ENCODE data around the gene MRPS9. TPM values are rescaled to one million over a fixed set of nuclear protein-coding genes. Genes with fewer than 3 reads are reported as not detected.

The MRPS9 gene
- total and polyA plus RNA-seq, 2 experiments from 2014 or later = 64.7 to 78.9 TPM

- Mint-ChIP-seq H3K9me3 (no peaks in the 10 kb centered on the region), H3K4me3 (no peak overlapping the region), H3K27me3 (ENCODE audit: insufficient read depth, low read depth, poor library complexity) (peaks cover 20% of the 10 kb centered on the region), H3K27ac (no peak overlapping the region), H3K36me3 (ENCODE audit: low read depth) (no peaks in the 10 kb centered on the region), H3K4me1 (peaks cover 7% of the 10 kb centered on the region)
- H3K9me2 ChIP-seq (ENCODE audit: insufficient read depth) = no peaks in the 10 kb centered on the region
- TF ChIP-seq, protein P1, sequence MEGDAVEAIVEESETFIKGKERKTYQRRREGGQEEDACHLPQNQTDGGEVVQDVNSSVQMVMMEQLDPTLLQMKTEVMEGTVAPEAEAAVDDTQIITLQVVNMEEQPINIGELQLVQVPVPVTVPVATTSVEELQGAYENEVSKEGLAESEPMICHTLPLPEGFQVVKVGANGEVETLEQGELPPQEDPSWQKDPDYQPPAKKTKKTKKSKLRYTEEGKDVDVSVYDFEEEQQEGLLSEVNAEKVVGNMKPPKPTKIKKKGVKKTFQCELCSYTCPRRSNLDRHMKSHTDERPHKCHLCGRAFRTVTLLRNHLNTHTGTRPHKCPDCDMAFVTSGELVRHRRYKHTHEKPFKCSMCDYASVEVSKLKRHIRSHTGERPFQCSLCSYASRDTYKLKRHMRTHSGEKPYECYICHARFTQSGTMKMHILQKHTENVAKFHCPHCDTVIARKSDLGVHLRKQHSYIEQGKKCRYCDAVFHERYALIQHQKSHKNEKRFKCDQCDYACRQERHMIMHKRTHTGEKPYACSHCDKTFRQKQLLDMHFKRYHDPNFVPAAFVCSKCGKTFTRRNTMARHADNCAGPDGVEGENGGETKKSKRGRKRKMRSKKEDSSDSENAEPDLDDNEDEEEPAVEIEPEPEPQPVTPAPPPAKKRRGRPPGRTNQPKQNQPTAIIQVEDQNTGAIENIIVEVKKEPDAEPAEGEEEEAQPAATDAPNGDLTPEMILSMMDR (conservative IDR thresholded peaks at IDR 0.05; ENCODE audit: low read depth in 2 of 2) = peak in 1 of 2 experiments; percentile 20; a peak in 1 of 4 replicates
- TF ChIP-seq EZH2 (IDR thresholded peaks at IDR 0.05; ENCODE audit: low read depth, unreplicated experiment) (no peak), CREB1 (CRISPR knock-in tag; IDR thresholded peaks at IDR 0.05; ENCODE audit: low read depth) (no peak), JUNB (IDR thresholded peaks at IDR 0.05; ENCODE audit: unreplicated experiment) (no peak)
- TF ChIP-seq, protein P2, sequence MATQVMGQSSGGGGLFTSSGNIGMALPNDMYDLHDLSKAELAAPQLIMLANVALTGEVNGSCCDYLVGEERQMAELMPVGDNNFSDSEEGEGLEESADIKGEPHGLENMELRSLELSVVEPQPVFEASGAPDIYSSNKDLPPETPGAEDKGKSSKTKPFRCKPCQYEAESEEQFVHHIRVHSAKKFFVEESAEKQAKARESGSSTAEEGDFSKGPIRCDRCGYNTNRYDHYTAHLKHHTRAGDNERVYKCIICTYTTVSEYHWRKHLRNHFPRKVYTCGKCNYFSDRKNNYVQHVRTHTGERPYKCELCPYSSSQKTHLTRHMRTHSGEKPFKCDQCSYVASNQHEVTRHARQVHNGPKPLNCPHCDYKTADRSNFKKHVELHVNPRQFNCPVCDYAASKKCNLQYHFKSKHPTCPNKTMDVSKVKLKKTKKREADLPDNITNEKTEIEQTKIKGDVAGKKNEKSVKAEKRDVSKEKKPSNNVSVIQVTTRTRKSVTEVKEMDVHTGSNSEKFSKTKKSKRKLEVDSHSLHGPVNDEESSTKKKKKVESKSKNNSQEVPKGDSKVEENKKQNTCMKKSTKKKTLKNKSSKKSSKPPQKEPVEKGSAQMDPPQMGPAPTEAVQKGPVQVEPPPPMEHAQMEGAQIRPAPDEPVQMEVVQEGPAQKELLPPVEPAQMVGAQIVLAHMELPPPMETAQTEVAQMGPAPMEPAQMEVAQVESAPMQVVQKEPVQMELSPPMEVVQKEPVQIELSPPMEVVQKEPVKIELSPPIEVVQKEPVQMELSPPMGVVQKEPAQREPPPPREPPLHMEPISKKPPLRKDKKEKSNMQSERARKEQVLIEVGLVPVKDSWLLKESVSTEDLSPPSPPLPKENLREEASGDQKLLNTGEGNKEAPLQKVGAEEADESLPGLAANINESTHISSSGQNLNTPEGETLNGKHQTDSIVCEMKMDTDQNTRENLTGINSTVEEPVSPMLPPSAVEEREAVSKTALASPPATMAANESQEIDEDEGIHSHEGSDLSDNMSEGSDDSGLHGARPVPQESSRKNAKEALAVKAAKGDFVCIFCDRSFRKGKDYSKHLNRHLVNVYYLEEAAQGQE (IDR thresholded peaks at IDR 0.05; ENCODE audit: unreplicated experiment) = no peak
- peaks cover 7% of the 10 kb centered on the region; the same call in 1 of the 2 replicates for H3K4me1 ChIP-seq (ENCODE audit: insufficient read depth)
- 0 out of 2 replicates have a peak, but pooled peaks cover 4% of the 10 kb centered on the region for H3K79me2 ChIP-seq (replicated peaks; ENCODE audit: insufficient read depth)
- peaks cover 6% of the 10 kb centered on the region; the same call in 1 of the 2 replicates for H3K27me3 ChIP-seq (ENCODE audit: insufficient read depth)
- ATAC-seq (peak; percentile 28), DNase-seq (ENCODE audit: low spot score) (peak; percentile 12)
- H3K36me3 ChIP-seq (ENCODE audit: insufficient read depth) = no peaks in the 10 kb centered on the region
- H3K27ac ChIP-seq (ENCODE audit: low read depth) = no peak overlapping the region
- H3K4me3 ChIP-seq = no peak overlapping the region
- no peak overlapping the region for H2AFZ ChIP-seq
- H3F3A ChIP-seq (replicated peaks; ENCODE audit: low read depth) = no peaks in the 10 kb centered on the region
- H3K4me2 ChIP-seq = no peak overlapping the region
- H4K20me1 ChIP-seq (replicated peaks; ENCODE audit: insufficient read depth) = no peaks in the 10 kb centered on the region; the same call in 1 of the 2 replicates
Observed at GRCh38 chr2:105142239-105142638, 104.4 kb downstream of the MRPS9 start.

DNA sequence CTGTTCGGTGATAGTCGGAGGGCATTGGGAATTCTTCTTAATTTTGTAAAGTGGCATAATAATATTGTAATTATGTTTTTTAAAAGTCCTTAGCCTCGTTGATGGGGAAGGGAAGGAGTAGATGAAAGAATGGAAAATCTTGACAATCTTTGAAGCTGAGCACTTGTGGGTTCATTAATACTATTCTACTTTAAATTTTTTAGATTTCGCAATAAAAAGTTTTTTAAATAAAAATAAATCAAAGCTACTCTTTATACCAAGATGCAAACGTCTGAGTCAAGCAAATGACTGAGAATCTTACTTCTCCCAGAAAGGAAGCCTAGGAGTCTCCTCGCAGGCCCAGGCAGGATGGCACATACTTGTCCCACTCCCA, 105.2 kb downstream of the MRPS9 start:
- peaks cover 23% of the 10 kb centered on the region for H3K27me3 Mint-ChIP-seq (ENCODE audit: insufficient read depth, low read depth, poor library complexity)
- no peaks in the 10 kb centered on the region for H3K9me3 Mint-ChIP-seq
- H3K79me2 ChIP-seq (replicated peaks; ENCODE audit: insufficient read depth) = 0 out of 2 replicates have a peak, but pooled peaks cover 4% of the 10 kb centered on the region
- peaks cover 15% of the 10 kb centered on the region for H3K4me1 Mint-ChIP-seq
- peak overlapping the region; percentile 93 for H3K4me3 Mint-ChIP-seq
- H3K4me2 ChIP-seq = peak overlapping the region; percentile 78
- H3K4me1 ChIP-seq (ENCODE audit: insufficient read depth) = peaks cover 7% of the 10 kb centered on the region; the same call in 1 of the 2 replicates
- H3K27ac ChIP-seq (ENCODE audit: low read depth) = no peak overlapping the region
- peak overlapping the region; percentile 82 for H3K4me3 ChIP-seq
- H3K36me3 ChIP-seq (ENCODE audit: insufficient read depth) = no peaks in the 10 kb centered on the region
- no peaks in the 10 kb centered on the region; the same call in 1 of the 2 replicates for H4K20me1 ChIP-seq (replicated peaks; ENCODE audit: insufficient read depth)
- H3K36me3 Mint-ChIP-seq (ENCODE audit: low read depth) = no peaks in the 10 kb centered on the region
- no peak overlapping the region for H3K27ac Mint-ChIP-seq
- DNase-seq (ENCODE audit: low spot score) = no peak
- ATAC-seq = no peak
- no peaks in the 10 kb centered on the region for H3F3A ChIP-seq (replicated peaks; ENCODE audit: low read depth)
- TF ChIP-seq NANOG (IDR thresholded peaks at IDR 0.05; ENCODE audit: borderline replicate concordance) (no peak), ETS1 (IDR thresholded peaks at IDR 0.05) (no peak), JUNB (IDR thresholded peaks at IDR 0.05; ENCODE audit: unreplicated experiment) (no peak), ZNF114 (CRISPR knock-in tag; IDR thresholded peaks at IDR 0.05) (no peak)
- TF ChIP-seq, protein P2 (IDR thresholded peaks at IDR 0.05; ENCODE audit: unreplicated experiment) = no peak
- H3K9me2 ChIP-seq (ENCODE audit: insufficient read depth) = no peaks in the 10 kb centered on the region
- peaks cover 6% of the 10 kb centered on the region; the same call in 1 of the 2 replicates for H3K27me3 ChIP-seq (ENCODE audit: insufficient read depth)
- peak overlapping the region; percentile 94 for H2AFZ ChIP-seq

Data from GM23338 (cell line).